Neutrophil (primary cell): ENCODE measurements around the gene RPRM.
"Not testable (repeated sequence)": the region's sequence is repeated elsewhere in the genome, so short reads cannot be mapped to it uniquely, and the experiment has no call there.

Experiments
- H3K27ac ChIP-seq: fragments of 200-600 bp; sonication (generic); 2 replicates; pipeline ENCODE4 v1.5.1; 2016; ENCODE audit warnings: mild to moderate bottlenecking, moderate library complexity
- H3K27me3 ChIP-seq: fragments of 200-600 bp; sonication (generic); 2 replicates; pipeline ENCODE4 v1.6.0; 2016; ENCODE audit warnings: mild to moderate bottlenecking
- H3K36me3 ChIP-seq: fragments of 200-600 bp; sonication (generic); 2 replicates; pipeline ENCODE4 v1.5.1; 2017
- H3K4me1 ChIP-seq, 2 experiments: fragments of 200-600 bp in 1 of 2; sonication (generic) in 1 of 2; 1 replicate in 1 of 2; 2 replicates in 1 of 2; pipeline versions ENCODE4 v1.5.1 to v1.6.1; 2013 to 2016; ENCODE audit warnings: low read depth in 1 of 2, low read length in 1 of 2, mild to moderate bottlenecking in 1 of 2, moderate library complexity in 1 of 2; ENCODE audit not compliant: control insufficient read depth in 1 of 2, insufficient read depth in 1 of 2
- H3K4me3 ChIP-seq, 2 experiments: fragments of 200-600 bp in 1 of 2; sonication (generic) in 1 of 2; 1 replicate in 1 of 2; 2 replicates in 1 of 2; pipeline ENCODE4 v1.5.1; 2013 to 2016; ENCODE audit warnings: low read depth in 1 of 2, low read length in 1 of 2, mild to moderate bottlenecking in 1 of 2, moderate library complexity in 1 of 2
- H3K9me3 ChIP-seq: fragments of 200-600 bp; sonication (generic); 2 replicates; pipeline ENCODE4 v1.5.1; 2016
- TF ChIP-seq, protein P1 (sequence below): fragments of 200-600 bp; sonication (generic); IDR thresholded peaks from 2 replicates; pipeline ENCODE4 v1.5.1; 2016; ENCODE audit warnings: antibody characterized with exemption

The RPRM gene

DNA sequence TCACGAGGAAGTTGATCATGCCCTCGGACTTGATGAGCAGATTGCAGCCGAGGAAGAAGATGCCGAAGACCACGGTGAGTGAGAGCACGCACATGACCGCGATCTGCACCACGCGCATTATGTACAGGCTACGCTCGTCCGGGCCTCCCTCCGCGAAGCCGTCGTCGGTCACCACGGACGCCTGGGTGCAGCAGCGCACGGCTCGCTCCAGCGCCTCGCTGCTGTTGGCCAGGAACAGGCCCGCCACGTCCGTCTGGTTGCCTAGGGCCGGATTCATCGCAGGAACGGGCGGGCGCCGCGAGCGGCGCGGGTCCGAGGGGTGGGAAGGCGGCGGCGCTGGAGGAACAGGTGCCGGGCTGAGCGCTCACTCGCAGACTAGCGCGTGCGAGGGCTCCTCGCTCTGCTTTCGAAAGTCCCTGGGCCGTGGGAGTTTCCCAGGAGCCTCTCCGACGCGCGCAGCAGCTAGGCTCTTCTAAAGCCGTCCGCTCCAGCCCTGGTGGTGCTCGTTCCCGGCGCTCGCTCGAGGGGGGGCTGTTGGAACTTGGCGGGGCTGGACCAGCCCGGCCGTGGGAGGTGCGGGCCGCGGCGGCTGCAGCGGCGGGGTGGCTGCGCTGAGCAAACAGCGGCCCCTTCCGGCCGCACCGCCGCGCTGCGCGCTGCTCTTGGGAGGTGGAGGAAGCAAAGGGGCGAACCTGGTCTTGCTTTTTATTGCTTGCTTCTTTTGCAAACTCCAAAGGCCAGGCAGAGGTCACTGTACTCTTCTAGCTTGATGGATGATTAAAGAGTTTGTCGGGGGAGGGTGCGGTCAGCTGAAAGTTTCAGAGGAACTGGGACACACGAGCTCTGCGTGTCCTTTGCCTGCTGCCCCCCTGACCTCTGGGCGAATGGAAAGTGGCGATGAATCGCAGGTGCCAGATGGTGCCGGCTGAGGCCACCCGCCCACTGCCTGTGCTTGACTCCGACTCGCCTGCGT lies at the start of gene RPRM:
RPRM (minus strand) TSS at position 474 of the 973 bp plus-strand sequence; CDS start at position 277, 197 bp downstream.
- H3K27me3 ChIP-seq = peaks cover 90% of the 10 kb centered on the region
- H3K9me3 ChIP-seq = no peaks in the 10 kb centered on the region
- no peaks in the 10 kb centered on the region for H3K36me3 ChIP-seq
- no peak within 1 kb of the TSS for H3K27ac ChIP-seq
- peak within 1 kb of the TSS; percentile 42 to 54 for H3K4me3 ChIP-seq
- peaks cover 11 to 14% of the 10 kb centered on the region in 2 experiments for H3K4me1 ChIP-seq
- TF ChIP-seq, protein P1, sequence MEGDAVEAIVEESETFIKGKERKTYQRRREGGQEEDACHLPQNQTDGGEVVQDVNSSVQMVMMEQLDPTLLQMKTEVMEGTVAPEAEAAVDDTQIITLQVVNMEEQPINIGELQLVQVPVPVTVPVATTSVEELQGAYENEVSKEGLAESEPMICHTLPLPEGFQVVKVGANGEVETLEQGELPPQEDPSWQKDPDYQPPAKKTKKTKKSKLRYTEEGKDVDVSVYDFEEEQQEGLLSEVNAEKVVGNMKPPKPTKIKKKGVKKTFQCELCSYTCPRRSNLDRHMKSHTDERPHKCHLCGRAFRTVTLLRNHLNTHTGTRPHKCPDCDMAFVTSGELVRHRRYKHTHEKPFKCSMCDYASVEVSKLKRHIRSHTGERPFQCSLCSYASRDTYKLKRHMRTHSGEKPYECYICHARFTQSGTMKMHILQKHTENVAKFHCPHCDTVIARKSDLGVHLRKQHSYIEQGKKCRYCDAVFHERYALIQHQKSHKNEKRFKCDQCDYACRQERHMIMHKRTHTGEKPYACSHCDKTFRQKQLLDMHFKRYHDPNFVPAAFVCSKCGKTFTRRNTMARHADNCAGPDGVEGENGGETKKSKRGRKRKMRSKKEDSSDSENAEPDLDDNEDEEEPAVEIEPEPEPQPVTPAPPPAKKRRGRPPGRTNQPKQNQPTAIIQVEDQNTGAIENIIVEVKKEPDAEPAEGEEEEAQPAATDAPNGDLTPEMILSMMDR = no peak

GRCh38 chr2:153519257-153519875 lies 40.8 kb upstream of the RPRM start:
- Histone ChIP-seq H3K27me3 (no peaks in the 10 kb centered on the region), H3K4me1 (no peaks in the 10 kb centered on the region), H3K36me3 (no peaks in the 10 kb centered on the region), H3K9me3 (no peaks in the 10 kb centered on the region), H3K4me3 (no peak overlapping the region), H3K27ac (no peak overlapping the region)
- TF ChIP-seq, protein P1 = peak; percentile 50

DNA sequence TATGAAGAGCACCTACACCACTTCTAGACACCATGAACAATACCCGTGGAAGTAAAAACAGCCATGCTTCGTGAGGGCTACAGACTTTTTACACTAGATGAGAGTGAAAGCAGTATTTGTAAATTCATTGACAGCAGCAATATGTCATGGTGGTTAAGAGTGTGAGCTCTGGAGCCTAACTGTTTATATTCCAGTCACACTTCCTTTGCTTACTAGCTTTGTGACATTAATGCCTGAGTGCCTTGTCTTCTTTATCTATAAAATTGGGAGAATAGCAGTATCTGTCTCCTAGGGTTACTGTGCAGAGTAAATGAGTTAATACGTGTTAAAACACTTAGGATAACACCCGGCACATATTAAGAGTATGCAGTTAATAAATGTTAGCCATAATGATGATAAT lies 33.8 kb upstream of the RPRM start:
- H3K36me3 ChIP-seq = no peaks in the 10 kb centered on the region
- no peak overlapping the region for H3K27ac ChIP-seq
- no peaks in the 10 kb centered on the region for H3K9me3 ChIP-seq
- H3K27me3 ChIP-seq = no peaks in the 10 kb centered on the region
- TF ChIP-seq, protein P1 = no peak
- H3K4me1 ChIP-seq = no peaks in the 10 kb centered on the region
- H3K4me3 ChIP-seq = no peak overlapping the region

GRCh38 chr2:153510996-153511395 lies 32.4 kb upstream of the RPRM start:
- Histone ChIP-seq H3K27me3 (no peaks in the 10 kb centered on the region), H3K4me1 (no peaks in the 10 kb centered on the region), H3K4me3 (no peak overlapping the region), H3K27ac (no peak overlapping the region), H3K9me3 (no peaks in the 10 kb centered on the region), H3K36me3 (no peaks in the 10 kb centered on the region)
- TF ChIP-seq, protein P1 = no peak

DNA sequence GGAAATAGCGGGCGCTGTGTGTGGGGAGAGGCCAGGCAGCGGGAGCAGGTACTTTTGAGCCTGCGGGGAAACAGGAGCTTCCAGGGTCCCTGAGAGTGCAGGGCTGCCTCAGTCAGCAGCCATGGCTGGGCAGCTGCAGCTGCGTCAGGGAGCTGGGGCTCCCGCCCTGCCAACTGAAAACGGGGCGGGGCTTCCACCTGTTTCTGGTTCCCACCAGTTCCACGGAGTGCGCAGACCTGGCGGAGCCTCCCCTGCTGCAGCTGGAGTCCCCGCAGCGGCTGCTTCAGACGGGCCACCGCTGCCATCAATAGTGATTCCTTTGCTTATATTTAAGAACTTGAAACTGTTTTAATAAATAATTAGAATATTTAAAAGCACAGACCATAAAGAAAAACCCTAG lies 30.6 kb upstream of the RPRM start:
- Histone ChIP-seq H3K4me1 (no peaks in the 10 kb centered on the region), H3K27me3 (no peaks in the 10 kb centered on the region), H3K9me3 (no peaks in the 10 kb centered on the region), H3K36me3 (no peaks in the 10 kb centered on the region), H3K27ac (no peak overlapping the region), H3K4me3 (no peak overlapping the region)
- TF ChIP-seq, protein P1 = no peak

DNA sequence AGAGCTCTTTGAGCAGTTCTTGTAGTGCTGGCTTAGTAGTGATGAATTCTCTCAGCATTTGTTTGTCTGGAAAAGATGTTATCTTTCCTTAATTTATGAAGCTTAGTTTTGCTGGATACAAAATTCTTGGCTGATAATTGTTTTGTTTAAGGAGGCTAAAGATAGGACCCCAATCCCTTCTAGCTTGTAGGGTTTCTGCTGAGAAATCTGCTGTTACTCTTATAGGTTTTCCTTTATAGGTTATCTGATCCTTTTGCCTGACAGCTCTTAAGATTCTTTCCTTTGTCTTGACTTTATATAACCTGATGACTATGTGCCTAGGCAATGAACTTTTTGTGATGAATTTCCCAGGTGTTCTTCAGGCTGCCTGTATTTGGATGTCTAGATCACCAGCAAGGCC lies 27.9 kb upstream of the RPRM start:
- not testable (repeated sequence) for H3K27ac ChIP-seq, H3K9me3 ChIP-seq, H3K4me1 ChIP-seq, H3K27me3 ChIP-seq, H3K36me3 ChIP-seq, H3K4me3 ChIP-seq
